GM18907 (cell line): ENCODE results near the gene OGFOD1.

Experiments
- ATAC-seq: cut with Tn5 transposase; IDR thresholded peaks from one replicate; pipeline ENCODE4 v1.9.1; 2021; ENCODE audit warnings: mild to moderate bottlenecking, moderate library complexity; ENCODE audit not compliant: unreplicated experiment

OGFOD1 gene

DNA sequence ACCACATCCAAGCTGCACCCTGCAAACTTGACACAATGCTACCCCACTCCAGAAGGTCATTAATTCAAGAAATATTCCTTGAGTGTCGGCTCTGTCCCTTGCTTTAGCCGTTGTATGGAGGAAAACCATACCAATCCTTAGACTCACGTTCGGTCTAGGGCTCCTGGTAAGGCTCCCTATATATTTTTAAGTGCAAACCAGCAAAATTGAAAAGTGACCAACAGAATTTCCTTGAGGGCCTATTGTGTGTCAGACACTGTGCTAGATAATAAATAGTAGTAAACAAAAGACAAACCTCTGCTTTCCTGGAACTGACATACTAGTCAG lies 68.9 kb downstream of the OGFOD1 start:
- no peak for ATAC-seq

DNA sequence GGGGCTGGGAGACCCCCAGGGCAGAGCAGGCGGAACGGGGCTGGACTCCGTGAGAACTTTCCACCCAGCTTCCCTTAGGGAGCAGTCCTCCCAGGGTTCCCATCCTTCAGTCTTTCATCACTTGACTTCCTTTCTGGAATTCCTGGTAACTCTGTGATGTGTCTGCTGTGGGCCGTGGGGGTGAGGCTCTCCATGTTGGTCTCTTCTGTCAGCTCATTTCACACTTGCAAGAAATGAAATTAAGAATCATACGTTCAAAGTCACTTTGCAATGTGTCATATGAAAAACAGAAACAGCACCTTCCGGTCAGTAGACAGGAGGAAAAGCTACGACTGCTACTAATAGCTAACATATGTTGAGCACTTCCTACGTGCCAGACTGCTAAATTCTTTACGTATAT lies 73.9 kb downstream of the OGFOD1 start:
- ATAC-seq: no peak
